HG02870 (cell line): ENCODE results near the gene TTLL5.

Source experiments
- ATAC-seq: cut with Tn5 transposase; IDR thresholded peaks from one replicate; pipeline ENCODE4 v1.9.1; 2021; ENCODE audit warnings: mild to moderate bottlenecking, moderate library complexity; ENCODE audit not compliant: unreplicated experiment

TTLL5 gene

DNA sequence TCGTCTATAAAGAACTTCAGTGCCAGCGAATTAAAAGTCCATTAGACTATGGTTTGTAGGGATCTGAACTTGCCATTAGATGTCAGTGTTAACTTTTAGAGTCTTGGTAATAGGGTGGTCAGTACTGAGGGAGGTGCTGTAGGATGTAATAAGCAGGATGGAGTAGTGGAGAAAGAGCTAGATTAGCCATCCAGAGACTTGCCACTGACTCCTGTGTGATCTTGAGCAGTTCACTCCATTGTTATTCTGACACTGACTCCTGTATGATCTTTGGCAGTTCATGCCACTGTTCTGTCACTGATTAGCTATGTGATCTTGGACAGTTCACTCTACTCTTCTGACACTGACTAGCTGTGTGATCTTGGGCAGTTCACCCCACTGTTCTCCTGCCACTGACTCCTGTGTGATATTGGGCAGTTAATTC lies 133.6 kb downstream of the TTLL5 start:
- no peak for ATAC-seq

DNA sequence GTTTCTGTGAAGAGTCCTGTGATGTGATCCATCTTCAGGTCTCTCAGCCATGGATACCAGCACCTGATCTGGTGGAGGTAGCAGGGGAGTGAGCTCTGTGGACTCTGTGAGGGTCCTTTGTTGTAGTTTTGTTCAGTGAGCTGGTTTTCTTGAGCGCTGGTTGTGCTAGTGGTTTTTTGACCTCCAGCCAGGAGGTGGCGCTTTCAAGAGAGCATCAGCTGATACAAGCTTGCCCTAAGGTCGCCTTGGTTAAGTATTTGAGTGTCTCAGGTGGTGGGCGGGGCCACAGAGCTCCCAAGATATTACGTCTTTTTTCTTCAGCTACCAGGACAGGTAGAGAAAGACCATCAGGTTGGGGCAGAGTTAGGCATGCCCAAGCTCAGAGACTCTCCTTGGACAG lies 139.7 kb downstream of the TTLL5 start:
- ATAC-seq: no peak

DNA sequence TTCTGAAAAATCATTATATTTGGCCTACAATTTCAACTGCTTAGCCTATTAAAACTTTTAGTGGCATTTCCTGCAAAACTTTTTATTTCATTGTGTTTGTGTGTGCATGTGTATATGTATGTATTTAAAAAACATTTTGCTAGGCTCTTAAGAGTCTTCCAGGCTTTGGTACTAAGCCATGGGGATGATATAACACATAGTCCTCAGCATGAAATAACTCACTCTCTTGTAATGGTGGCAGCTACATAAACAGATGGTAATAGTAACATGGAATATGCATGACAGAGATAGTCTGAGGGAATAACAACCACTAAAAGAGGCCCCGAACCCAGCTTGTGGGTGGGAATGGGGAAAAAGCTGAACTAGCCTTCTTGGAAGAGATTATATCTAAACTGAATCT lies 141.4 kb downstream of the TTLL5 start:
- ATAC-seq: no peak

DNA sequence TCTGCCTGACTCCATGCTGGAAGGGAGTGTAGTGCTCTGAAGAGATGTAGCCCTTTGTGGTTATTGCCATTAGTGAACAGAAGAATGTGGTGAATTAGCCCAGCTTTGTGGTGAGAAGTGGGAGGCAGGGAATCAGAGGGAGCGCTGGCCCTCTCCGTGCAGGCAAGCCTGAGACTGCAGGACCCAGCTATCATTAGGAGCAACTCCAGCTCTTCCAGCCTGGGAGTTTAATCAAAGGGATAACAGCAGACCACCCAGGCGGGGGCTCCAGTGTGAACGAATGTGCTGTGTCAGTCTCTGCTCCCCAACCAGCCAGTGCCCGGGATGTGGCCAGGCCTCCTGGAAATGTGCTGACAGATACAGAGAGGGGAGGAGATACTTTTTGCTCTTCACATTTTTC lies 142.7 kb downstream of the TTLL5 start:
- no peak for ATAC-seq

DNA sequence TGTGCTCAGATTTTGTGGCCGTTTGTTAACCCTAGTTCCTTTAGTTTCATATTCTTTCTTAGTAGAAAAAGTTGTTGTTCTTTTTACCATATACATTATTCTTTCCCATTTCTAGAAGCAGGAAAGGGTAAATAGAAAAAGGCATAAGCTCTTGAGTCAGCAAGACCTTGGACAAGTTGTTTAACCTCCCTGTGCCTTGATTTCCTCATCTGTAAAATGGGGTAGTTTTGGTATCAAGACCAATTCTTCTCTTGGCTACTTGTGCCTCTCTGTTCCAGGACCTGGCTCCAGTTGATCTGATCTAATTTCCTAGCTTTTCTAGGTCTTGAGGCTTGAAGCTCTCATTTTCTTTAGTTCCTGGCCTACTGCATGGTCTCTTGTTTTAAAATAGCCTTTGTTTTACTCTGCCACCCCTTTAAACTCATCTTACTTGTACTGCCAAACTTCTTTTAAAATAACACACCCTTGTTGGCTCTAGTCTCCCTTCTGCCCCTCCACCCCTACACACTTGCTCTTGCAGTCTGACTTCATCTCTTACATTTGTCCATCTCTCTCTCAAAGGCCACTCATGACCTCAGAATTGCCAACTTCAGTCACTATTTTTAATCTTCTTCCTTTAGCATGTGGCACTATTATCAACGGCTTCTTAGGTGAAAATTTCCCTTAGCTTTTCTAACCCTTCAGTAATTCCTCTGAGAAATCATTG lies 143.7 kb downstream of the TTLL5 start:
- no peak for ATAC-seq

DNA sequence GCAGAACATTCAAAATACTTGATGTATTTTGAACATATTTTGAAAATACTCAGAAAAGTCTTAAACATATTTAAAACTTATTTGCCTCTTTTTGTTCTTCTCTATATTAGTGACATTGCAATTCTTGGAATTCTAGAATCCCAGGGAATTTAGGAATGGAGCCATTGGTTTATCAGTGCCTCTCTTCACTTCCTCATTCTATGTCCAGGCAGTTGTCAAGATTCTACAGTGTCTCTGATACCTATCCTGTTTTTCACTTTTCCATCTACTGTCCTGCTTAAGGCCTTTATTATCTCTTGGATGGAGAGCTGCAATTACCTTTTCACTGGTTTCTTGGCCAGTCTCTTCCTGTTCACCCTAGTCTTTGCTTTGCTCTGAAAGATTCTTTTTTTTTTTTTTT lies 144.6 kb downstream of the TTLL5 start:
- no peak for ATAC-seq

DNA sequence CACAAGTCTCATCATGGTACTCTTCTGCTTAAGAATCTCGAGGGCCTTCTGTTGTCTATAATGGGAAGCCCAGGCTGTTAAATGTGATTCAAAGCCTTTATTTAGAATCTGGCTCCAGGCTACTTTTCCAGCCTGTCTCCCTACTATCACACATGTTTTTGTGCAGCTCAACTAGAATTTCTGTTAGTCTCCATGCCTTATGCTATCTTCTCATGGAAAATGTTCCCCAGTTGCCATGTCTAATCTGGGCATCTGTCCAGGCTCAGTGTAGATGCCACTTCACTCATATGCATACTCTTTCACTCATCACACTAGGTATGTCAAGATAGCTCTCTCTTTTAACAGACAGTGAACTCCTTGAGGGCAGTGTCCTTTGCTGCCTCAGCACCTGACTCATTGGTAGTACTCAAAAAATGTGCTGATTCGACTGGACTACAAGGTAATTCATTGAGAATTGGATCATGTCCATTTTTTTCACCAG lies 145.3 kb downstream of the TTLL5 start:
- no peak for ATAC-seq

DNA sequence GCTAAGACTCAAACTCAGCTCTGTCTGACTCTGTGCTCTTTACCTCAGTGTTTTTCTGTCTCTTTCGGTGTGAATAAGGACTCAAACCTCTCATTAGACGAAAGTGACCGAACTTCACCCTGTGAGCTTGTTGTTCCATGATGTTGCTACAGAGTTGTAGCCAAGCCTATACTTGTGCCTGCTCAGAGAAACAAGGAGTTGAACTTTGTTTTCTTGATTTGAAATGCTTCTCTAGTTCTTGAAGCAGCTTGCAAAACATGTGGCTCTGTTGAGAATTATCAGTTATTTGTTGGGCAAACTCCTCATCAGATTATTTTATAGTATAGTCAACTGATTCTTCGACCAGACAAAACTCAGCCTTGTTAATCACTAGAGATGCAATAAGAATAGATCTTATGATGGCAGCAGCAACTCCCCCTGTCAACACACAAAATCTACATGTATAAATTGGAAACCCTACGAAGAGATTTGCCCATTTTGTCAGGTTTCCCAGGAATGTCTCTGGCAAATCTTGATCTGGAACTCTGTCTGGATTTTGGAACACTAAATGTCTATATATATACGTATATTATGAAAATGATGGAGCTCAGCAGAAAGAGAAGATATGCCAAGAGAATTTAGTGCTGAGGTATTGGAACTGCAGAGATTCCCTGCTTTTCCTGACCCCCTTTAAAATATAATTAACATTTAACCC lies 146.8 kb downstream of the TTLL5 start:
- no peak for ATAC-seq

DNA sequence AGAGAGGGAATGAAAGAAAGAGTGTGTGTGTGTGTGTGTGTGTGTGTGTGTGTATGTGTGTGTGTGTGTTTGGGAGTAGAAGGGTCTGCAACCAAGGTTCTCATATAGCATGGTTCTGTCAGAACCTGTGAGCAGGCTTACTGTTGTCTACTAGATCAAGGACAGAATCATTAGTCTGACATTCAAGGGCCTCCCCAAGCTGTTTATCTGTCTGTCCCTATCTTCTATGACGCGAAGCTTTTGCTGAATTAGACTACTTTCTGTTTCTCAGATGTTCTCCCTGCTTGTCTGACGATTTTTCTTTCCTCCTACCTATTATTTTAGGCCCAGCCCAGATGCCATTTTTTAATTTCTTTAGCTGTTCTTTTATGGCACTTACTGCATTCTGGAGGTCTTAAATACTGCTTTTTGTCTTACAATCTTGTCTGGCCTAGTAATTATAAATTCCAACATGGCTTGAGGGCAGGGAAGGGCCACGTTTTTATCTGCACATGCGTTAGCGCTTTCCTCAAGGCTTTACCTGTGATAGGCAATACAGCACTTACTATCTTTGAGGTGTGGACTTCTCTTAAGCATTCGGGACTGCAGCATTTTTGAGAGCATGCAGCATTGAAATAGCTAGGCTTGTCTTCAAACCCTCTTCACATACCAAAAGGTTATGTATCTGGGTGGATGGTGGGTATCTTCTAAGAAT lies 150.2 kb downstream of the TTLL5 start:
- ATAC-seq: no peak

DNA sequence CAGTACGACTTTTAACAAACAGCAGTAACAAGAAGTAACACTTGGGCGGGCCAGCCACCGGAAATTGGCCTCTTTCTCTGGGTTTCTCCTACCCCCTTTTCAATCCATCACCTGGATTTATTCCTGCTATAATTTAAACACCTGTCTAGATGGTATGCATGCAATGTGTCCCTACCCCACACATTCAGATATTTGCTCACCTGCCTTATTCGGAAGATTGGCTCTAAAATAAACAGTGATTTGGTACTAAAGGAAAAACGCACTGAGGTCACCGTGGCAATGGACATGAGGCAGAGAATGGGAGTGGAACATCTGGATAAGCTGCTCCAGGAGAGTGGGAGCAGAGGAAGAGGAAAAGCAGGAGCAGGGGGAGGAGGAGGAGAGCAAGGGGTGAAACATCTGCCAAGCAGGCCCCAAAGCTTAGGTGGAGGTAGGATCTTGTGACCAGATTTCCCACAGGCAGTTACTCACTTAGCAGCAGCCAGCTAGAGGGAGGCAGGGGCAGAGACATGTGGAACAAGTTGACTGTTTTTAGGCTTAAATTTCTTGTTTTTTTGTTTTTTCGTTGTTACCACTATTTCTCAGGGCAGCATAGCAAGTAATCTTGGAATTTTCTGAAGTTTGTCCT lies 150.9 kb downstream of the TTLL5 start:
- no peak for ATAC-seq

DNA sequence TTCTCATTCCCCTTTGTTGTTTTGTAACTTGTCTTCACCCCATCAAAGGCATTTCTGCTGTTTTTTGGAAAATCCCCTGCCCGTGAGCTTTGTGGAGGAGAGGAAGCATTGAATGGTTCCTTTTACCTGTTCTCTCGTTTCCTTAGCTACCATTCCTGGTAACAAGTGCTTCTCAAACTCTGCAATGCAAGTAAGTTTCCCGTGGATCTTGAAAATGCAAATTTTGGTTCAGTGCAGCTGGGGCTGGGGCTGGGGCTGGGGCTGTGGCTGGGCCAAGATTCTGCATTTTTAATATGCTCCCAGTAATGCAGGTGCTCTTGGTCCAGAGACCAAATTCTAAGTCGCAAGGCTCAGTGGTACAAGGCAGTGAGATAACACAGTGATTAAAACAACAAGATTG lies 151.6 kb downstream of the TTLL5 start:
- no peak for ATAC-seq

DNA sequence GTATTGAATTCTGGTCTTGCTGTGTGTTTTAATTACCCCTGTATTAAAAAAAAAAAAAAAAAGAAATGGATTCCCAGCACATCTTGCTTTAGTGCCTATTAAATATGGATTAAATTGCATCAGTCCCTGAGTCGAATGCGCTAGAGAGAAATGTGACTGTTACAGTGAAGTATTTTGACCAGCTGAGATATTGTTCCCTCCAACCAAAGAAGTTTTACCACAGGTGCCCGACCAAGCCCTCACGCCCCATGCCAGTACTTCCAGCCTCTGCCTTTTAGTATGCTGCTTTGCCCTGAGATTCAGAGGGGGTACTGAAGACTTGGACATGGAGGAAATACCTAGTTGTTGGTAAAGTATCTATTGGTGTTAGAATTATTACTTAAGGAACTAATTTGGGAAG lies 159.7 kb downstream of the TTLL5 start:
- ATAC-seq: no peak

DNA sequence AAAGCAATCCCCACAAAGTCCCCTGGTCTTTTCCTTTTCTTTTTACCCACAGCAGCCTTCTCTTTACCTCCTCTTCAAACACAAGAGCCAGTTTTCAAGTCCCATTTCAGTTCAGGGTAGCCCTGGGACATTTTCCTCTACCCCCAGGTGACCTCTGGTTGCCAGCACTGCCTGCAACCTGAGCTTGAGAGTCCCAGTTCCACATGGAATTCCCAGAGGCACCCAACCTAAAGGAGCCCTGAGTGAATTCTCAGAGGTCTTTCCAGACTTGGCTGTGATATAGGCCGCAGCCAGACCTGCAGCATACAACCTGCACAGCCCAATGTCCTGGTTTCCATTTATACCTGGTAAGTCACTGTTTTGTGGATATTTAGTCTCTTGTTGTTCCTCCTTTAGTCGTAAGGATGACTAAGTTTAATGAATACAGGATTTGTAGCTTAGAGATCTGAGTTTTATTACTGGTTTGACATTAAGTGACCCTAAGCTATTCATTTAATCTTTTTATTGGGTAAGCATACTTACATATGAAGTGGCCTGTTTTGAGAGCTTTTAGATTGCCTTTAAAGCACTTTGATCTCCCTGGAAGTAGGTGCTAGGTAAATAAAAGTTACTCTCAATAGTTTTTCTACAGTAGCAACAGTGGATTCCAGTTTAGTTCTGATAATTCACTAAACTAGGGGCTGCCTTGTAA lies 160.9 kb downstream of the TTLL5 start:
- no peak for ATAC-seq

DNA sequence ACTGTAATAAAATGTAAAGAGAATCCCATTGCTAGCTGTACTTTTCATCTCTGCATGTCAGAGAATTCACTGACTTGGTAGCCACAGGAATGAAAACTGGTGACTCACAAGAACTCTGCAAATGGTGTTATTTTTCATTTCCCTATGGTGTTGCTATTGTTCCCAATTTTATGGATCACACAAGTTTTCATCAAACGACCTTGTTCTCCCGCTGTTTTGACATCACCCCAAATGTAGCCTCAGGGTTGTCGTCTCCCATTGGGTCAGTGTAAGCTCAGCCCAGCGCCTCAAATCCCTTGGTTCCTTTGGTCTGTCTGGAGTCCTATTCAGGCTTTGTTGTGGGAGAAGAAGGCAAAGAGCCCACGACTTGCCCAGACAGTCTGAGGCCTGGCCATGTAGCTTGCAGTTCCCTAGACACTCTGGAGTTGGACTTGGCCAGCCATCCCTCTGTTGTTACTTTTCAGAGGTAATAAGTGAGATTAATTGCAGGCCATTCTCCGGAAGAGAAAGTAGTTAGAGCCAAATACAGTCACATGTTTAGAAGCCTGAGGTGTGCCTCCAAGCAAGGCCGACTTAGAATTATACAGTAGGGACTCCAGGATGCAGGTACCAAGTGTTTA lies 161.6 kb downstream of the TTLL5 start:
- no peak for ATAC-seq

DNA sequence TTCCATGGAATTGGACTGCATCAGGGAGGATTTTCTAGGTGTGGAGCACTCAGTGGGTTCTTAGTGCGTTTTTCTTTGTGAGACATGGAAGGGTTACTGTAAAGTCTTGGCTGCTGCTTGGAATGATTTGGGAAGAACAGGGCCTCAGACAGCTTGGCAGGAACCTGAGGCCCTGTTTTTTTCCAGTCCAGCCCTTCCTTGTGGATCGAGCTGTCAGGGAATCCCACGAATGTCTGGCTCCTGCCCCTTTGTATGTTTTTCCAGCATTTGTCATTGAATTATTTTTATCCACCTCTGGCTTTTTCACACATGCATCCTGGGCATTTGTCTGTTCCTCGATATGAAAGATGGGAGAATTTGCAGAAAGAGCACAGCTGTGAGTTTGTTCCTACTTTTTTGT lies 162.3 kb downstream of the TTLL5 start:
- ATAC-seq: no peak

DNA sequence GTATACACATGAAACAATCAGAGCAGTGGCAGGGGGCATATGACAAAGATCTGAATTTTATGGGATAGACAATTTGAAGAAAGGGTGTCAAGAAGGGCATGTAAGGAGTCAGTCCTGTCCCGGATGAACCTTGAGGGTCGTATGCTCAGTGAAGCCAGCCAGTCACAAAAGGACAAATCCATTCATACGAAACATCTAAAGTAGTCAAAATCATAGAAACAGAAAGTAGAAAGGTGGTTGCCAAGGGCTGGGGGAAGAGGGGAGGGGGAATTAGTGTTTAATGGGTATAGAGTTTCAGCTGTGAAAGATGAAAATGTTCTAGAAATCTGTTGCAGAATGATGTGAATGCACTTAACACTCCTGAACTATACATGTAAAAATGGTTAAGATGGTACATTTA lies 163.3 kb downstream of the TTLL5 start:
- ATAC-seq: no peak

DNA sequence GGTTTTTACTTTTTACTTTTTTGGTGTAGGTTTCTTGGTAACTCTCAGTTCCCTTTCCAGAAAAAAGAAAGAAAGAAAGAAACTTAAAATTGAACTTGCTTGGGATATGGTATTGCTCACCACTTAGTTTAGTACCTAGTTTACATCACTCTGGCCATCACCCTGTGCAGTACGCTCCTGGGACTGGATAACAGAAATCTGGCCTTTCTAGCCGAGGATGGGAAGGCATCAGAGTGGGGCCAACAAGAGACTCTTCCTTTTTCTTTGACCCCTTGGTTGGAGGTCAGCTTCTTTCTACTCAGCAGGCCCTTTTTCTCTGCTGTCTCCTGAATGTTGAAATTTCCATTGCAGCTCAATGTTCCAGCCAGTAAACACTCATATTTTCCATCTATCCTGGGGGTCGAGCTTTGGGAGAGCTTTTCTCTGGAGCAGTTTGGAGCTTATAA lies 164.1 kb downstream of the TTLL5 start:
- ATAC-seq: no peak

DNA sequence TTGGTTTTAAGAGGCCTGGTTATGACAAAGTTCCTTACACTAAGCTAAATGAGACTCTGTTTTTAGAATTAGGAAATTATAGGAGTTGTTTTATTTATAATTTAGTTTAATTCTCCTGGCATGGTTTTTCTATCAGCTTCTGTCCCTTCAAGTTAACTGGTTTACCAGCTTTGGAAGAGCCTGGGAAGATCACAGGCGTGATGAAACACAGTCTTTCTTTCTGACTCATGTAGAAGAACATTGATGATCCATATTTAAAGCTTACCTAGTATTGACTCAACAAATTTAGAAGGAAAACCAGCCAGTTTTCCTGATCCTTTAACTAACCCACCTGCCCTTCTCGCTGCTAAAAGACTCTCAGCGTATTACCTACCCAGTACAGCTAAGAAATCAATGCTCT lies 165.6 kb downstream of the TTLL5 start:
- no peak for ATAC-seq

DNA sequence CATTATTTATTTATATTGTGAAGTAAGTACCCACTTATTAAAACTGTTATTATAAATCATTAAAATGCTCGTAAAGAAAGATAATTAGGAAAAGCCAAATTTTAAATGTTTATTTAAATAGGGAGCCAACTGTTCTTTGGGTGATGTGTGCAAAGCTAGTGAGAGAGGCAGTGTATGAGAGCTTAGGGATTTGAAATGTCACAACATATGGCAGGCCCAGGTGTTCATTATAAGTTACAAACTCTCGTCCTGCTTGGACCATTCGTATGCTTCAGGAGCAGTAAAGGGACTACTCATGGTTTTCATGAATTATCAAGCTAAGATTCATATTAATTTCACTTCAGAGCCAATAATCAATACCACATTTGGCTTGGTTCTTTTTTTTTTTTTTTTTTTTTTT lies 166.3 kb downstream of the TTLL5 start:
- ATAC-seq: no peak

DNA sequence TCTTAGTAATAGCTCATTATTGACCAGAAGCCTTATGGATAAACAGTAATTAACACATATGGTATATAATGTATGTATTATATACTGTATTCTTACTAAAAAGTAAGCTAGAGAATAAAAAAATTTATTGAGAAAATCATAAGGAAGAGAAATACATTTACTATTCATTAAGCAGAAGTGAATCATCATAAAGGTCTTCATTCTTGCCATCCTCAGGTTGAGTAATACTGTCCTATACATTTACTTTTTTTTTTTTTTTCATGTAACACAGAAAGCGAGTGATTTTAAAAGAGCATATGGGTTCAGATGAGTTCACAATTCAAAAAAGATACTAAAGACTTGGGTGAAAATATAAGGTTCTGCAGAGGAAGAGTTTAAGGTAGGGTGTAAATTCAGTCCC lies 168.3 kb downstream of the TTLL5 start:
- no peak for ATAC-seq
